ENCODE measurements around the gene IMP4. TPM values are rescaled to one million over a fixed set of nuclear protein-coding genes. Genes with fewer than 3 reads are reported as not detected.
"Not testable (repeated sequence)": the region's sequence is repeated elsewhere in the genome, so short reads cannot be mapped to it uniquely, and the experiment has no call there.

The IMP4 gene
- total and polyA plus RNA-seq, 8 donors = 46.8 to 84.7 (median 65.0) TPM

DNA sequence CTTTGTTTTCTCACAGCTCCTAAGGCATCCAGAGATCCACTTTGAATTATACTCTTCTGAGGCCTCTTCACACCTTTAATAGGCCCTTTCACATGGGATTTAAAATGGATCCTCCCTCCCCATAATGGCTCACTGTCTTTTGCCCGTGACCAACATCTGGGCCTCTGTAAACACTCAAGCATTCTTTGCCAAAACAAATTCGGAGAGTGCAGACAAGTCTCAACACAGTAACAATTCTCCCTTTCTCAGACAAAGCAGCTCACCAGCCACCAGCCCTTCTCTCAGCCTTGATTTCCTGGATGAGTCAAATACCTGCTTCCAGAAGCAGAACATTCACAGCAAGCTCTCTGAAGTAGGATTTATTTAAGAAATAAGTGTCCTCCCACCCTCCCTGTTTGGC is 14.0 kb upstream of the IMP4 start:
- Histone ChIP-seq H3K9me3 (no peaks in the 10 kb centered on the region), H3K4me3 (no peak overlapping the region), H3K36me3 (no peaks in the 10 kb centered on the region), H3K4me1 (no peaks in the 10 kb centered on the region), H3K27ac (no peak overlapping the region), H3K27me3 (peaks cover 0 to 9% (median 2%) of the 10 kb centered on the region in 4 donors)
- DNase-seq = no peak
- TF ChIP-seq, protein P1, sequence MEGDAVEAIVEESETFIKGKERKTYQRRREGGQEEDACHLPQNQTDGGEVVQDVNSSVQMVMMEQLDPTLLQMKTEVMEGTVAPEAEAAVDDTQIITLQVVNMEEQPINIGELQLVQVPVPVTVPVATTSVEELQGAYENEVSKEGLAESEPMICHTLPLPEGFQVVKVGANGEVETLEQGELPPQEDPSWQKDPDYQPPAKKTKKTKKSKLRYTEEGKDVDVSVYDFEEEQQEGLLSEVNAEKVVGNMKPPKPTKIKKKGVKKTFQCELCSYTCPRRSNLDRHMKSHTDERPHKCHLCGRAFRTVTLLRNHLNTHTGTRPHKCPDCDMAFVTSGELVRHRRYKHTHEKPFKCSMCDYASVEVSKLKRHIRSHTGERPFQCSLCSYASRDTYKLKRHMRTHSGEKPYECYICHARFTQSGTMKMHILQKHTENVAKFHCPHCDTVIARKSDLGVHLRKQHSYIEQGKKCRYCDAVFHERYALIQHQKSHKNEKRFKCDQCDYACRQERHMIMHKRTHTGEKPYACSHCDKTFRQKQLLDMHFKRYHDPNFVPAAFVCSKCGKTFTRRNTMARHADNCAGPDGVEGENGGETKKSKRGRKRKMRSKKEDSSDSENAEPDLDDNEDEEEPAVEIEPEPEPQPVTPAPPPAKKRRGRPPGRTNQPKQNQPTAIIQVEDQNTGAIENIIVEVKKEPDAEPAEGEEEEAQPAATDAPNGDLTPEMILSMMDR (IDR thresholded peaks at IDR 0.05) = no peak
- 35% methylated on average over 2 of the region's 2 CpGs for WGBS, 2 donors
- ATAC-seq = no peak
- no peak for FAIRE-seq
- intact Hi-C loops (cut with DNase I) = no loop called here

DNA sequence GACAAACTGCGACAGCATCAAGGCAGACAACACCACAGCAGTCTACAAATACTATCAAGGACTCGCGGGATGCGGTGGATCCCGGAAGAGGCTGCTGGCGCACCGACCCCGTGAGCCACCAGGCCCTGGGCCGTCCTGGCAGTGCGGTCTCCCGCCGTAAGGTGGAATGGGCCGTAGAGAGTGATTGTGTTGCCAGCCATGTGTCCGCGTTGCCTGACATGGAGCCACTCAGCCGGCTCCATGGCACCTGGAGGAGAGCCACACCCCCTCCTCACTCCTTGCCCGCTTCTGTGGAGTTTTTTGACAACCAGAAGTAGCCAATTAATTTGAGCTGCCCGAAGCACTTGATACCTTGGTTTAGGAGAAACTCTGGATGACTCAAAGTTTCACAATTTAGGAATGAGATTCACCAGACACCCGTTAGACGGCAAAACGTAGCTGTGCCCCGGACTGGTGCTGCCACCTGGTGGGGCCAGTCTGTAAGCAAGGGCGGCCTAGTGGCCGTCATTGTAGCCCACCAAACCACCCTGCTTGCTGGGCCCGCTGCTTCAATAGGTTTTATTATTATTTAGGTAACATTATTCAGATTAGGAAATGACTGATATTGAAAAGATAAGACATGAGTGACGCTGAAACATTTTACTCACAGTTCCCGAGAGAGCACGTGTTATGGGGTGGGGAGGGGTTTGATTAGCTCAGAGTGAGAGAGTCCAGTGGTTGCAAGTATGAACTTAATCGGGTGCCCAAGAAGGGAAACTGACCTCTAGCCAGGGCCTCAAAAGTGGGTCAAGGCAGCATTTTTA is 10.2 kb upstream of the IMP4 start:
- no peak overlapping the region for H3K27ac ChIP-seq
- H3K36me3 ChIP-seq = no peaks in the 10 kb centered on the region
- peak overlapping the region in 1 of 4 donors; percentile 8 for H3K4me3 ChIP-seq
- no peaks in the 10 kb centered on the region for H3K9me3 ChIP-seq
- ATAC-seq = peak; percentile 55 to 84 (median 78)
- TF ChIP-seq, protein P1 (IDR thresholded peaks at IDR 0.05) = peak; percentile 79 to 93 (median 90)
- no peaks in the 10 kb centered on the region for H3K4me1 ChIP-seq
- WGBS, 2 donors = 16 to 17% methylated on average over 29 of the region's 29 CpGs
- intact Hi-C loops (cut with DNase I) = loop anchor here in 1 of 3 donors (10.0 kb wide), 1 partner anchor 168 kb away; no protein-coding TSS in a partner anchor
- peak in 4 of 6 donors; percentile 57 to 86 (median 68) for DNase-seq
- peaks cover 0 to 9% (median 2%) of the 10 kb centered on the region in 4 donors for H3K27me3 ChIP-seq
- FAIRE-seq = no peak

DNA sequence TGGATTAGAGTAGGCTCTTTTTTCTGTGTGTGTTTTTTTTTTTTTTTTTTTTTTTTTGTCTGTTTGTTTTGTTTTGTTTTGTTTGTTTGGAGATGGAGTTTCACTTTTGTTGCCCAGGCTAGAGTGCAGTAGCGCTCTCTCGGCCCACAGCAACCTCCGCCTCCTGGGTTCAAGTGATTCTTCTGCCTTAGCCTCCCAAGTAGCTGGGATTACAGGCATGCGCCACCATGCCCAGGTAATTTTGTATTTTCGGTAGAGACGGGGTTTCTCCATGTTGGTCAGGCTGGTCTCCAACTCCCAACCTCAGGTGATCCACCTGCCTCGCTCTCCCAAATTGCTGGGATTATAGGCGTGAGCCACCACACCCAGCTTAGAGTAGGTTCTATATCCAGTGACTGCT is 9.4 kb upstream of the IMP4 start:
- not testable (repeated sequence) for H3K9me3 ChIP-seq, DNase-seq, H3K4me3 ChIP-seq, H3K4me1 ChIP-seq, H3K27me3 ChIP-seq, H3K27ac ChIP-seq, H3K36me3 ChIP-seq, FAIRE-seq, ATAC-seq
- WGBS, 2 donors = 65 to 81% methylated on average over 8 of the region's 8 CpGs
- intact Hi-C loops (cut with DNase I) = loop anchor here in 1 of 3 donors (10.0 kb wide), 1 partner anchor 168 kb away; no protein-coding TSS in a partner anchor

DNA sequence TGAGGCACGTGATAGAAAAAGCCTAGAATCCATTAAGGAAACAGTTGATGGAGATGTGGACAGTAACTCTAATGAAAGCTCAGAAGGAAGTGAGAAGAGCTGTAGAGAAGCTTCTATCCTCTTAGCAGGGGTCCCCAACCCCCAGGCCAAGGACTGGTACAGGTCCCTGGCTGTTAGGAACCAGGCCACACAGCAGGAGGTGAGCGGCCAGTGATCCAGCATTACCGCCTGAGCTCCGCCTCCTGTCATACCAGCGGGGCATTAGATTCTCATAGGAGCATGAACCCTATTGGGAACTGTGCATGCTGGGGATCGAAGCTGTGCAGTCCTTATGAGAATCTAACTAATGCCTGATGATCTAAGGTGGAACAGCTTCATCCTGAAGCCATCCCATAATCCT is 8.7 kb upstream of the IMP4 start:
- TF ChIP-seq, protein P1 (IDR thresholded peaks at IDR 0.05) = no peak
- intact Hi-C loops (cut with DNase I) = loop anchor here in 1 of 3 donors (10.0 kb wide), 1 partner anchor 169 kb away; no protein-coding TSS in a partner anchor
- DNase-seq (no peak), FAIRE-seq (no peak), ATAC-seq (no peak)
- H3K4me1 ChIP-seq = no peaks in the 10 kb centered on the region
- peaks cover 0 to 9% (median 2%) of the 10 kb centered on the region in 3 donors for H3K36me3 ChIP-seq
- H3K9me3 ChIP-seq = no peaks in the 10 kb centered on the region
- H3K27ac ChIP-seq = no peak overlapping the region
- H3K4me3 ChIP-seq = no peak overlapping the region
- WGBS, 2 donors = 59 to 67% methylated on average over 6 of the region's 6 CpGs
- H3K27me3 ChIP-seq = peaks cover 0 to 8% (median 0%) of the 10 kb centered on the region in 4 donors

DNA sequence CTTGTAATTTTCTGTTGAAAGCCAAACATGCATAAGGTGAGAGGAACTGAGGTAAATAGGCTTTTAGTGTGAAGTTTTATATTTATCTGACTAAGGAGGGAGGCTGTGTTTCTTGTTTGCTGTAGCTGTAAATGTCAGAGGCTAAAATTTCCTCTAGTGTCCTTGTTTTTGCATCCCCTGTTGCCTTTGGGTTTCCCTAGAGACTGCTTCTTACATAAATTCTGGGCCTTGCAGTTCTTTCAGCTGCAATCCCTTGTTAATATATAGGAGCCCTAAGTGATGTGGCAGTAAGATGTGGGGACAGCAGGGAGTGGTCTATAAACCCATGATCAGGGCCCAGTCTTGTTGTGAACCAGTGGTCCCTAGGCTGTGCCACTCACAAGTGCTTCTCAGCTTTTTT is 7.5 kb upstream of the IMP4 start:
- DNase-seq = no peak
- Histone ChIP-seq H3K36me3 (peaks cover 0 to 9% (median 3%) of the 10 kb centered on the region in 3 donors), H3K9me3 (no peaks in the 10 kb centered on the region), H3K27ac (no peak overlapping the region), H3K27me3 (peaks cover 0 to 5% (median 0%) of the 10 kb centered on the region in 4 donors), H3K4me1 (no peaks in the 10 kb centered on the region), H3K4me3 (no peak overlapping the region)
- intact Hi-C loops (cut with DNase I) = loop anchor here in 1 of 3 donors (10.0 kb wide), 1 partner anchor 170 kb away; no protein-coding TSS in a partner anchor
- TF ChIP-seq, protein P1 (IDR thresholded peaks at IDR 0.05) = no peak
- no peak for FAIRE-seq
- ATAC-seq = no peak

All from pancreas (tissue), 10 donors.